ENCODE data around the gene MYZAP. TPM values are rescaled to one million over a fixed set of nuclear protein-coding genes. Genes with fewer than 3 reads are reported as not detected.

Gene MYZAP
- total RNA-seq, 1 experiment from 2014 or later = 5.9 TPM

DNA sequence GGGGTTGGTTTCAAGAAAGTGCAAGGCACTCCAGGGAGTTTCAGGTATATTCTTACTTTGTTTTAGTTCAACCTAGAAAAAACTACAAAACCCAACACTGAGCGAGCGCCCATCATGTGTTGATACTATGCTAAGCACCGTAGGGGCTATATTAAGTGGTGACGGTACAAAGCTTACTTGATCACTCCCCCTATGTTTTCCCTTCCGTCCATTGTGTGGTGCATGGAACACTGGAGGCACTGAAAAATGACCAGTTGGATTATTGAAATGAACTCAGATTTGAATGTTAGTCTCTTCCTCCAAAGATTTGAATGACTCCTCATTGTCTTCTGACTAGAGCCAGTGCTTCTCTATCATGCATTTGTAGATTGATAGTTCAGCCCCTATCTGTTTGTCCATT, 6.6 kb downstream of the MYZAP start:
- no peaks in the 10 kb centered on the region for H3K9me3 ChIP-seq (ENCODE audit: insufficient read depth, low read depth)
- ChIA-PET CTCF (no interaction called here), POLR2A (ENCODE audit: unreplicated experiment) (no interaction called here)
- H3K4me3 ChIP-seq = no peak overlapping the region
- no peak overlapping the region for H3K27ac ChIP-seq
- no peak for DNase-seq
- H3K4me2 ChIP-seq = no peak overlapping the region
- no peaks in the 10 kb centered on the region; the same call in 1 of the 2 replicates for H3K36me3 ChIP-seq (ENCODE audit: low read depth)
- no peak for TF ChIP-seq EZH2 (IDR thresholded peaks at IDR 0.05; ENCODE audit: low read depth)
- TF ChIP-seq, protein P1, sequence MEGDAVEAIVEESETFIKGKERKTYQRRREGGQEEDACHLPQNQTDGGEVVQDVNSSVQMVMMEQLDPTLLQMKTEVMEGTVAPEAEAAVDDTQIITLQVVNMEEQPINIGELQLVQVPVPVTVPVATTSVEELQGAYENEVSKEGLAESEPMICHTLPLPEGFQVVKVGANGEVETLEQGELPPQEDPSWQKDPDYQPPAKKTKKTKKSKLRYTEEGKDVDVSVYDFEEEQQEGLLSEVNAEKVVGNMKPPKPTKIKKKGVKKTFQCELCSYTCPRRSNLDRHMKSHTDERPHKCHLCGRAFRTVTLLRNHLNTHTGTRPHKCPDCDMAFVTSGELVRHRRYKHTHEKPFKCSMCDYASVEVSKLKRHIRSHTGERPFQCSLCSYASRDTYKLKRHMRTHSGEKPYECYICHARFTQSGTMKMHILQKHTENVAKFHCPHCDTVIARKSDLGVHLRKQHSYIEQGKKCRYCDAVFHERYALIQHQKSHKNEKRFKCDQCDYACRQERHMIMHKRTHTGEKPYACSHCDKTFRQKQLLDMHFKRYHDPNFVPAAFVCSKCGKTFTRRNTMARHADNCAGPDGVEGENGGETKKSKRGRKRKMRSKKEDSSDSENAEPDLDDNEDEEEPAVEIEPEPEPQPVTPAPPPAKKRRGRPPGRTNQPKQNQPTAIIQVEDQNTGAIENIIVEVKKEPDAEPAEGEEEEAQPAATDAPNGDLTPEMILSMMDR (conservative IDR thresholded peaks at IDR 0.05) = no peak
- peaks cover 43% of the 10 kb centered on the region for H3K4me1 ChIP-seq (replicated peaks; ENCODE audit: insufficient read depth)
- H2AFZ ChIP-seq = no peak overlapping the region
- peaks cover 61% of the 10 kb centered on the region for H3K79me2 ChIP-seq (ENCODE audit: low read depth)
- H4K20me1 ChIP-seq (ENCODE audit: insufficient read depth) = no peaks in the 10 kb centered on the region
- BruUV-seq (replicated peaks) = no TSS peak
- no peaks in the 10 kb centered on the region for H3K9me2 ChIP-seq (ENCODE audit: insufficient read depth)
- H3K27me3 ChIP-seq (ENCODE audit: insufficient read depth, low read depth) = no peaks in the 10 kb centered on the region
- no peaks in the 10 kb centered on the region; the same call in 1 of the 2 replicates for H3F3A ChIP-seq (ENCODE audit: insufficient read depth, low read depth)
- intact Hi-C loops (cut with micrococcal nuclease; ENCODE audit: unreplicated experiment) = no loop called here

DNA sequence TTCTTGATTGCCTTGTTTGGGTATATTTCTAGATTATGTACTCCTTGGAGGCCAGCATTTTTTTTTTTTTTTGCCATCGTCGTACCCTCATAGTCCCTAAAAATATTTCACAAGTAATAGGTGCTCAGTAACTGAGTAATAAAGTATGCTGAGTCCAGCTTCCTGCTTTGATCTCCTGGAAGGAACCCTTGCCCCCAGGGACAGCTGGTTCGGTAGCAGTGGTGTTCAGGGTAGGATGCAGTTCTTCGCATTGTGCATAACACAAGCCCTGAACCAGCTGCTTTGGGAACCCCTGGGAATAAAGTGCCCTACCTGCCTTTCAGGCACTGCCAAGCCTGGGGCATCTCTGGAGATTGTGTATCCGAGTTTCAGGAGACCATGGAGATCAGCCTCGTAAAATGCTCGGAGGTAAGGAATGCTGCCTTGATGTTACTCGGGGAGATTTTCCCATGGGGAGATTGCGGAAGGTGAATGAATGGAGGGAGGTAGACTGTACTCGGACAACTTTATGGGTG, 7.6 kb downstream of the MYZAP start:
- Histone ChIP-seq H3K36me3 (ENCODE audit: low read depth) (no peaks in the 10 kb centered on the region), H3K79me2 (ENCODE audit: low read depth) (peaks cover 51% of the 10 kb centered on the region), H2AFZ (no peak overlapping the region), H3K9me3 (ENCODE audit: insufficient read depth, low read depth) (no peaks in the 10 kb centered on the region), H4K20me1 (ENCODE audit: insufficient read depth) (no peaks in the 10 kb centered on the region), H3K4me3 (no peak overlapping the region), H3K9me2 (ENCODE audit: insufficient read depth) (no peaks in the 10 kb centered on the region), H3K27me3 (ENCODE audit: insufficient read depth, low read depth) (no peaks in the 10 kb centered on the region), H3K27ac (no peak overlapping the region), H3K4me1 (replicated peaks; ENCODE audit: insufficient read depth) (peaks cover 37% of the 10 kb centered on the region), H3F3A (ENCODE audit: insufficient read depth, low read depth) (no peaks in the 10 kb centered on the region; the same call in 1 of the 2 replicates), H3K4me2 (no peak overlapping the region)
- TF ChIP-seq, protein P1 (conservative IDR thresholded peaks at IDR 0.05) = no peak
- no peak for TF ChIP-seq EZH2 (IDR thresholded peaks at IDR 0.05; ENCODE audit: low read depth)
- DNase-seq = no peak
- BruUV-seq (replicated peaks) = no TSS peak
- CTCF ChIA-PET = no interaction called here
- intact Hi-C loops (cut with micrococcal nuclease; ENCODE audit: unreplicated experiment) = no loop called here
- POLR2A ChIA-PET (ENCODE audit: unreplicated experiment) = interaction anchor here (0.6 kb wide), 1 partner anchor 9 kb away, joined by 8 read pairs; no protein-coding TSS in a partner anchor

DNA sequence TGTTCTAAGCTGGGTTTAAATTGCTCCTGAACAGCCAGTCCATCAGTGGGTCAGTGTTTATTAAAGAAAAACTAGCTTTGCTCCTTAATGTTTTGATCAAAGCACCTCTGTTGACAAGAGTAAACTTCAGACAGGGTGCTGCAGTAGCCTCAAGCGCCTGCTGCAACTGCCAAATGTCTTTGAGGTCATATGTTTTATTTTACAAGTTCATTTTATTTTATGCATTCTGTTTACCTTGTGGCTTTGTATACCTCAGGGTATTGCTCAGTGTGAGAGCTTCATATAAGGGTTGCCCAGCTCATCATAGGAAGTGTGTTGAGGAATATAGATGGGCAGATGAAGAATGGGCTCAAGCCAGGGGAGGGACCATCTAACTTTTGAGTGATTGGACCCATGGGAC, 8.5 kb downstream of the MYZAP start:
- POLR2A ChIA-PET (ENCODE audit: unreplicated experiment) = no interaction called here
- no peaks in the 10 kb centered on the region; the same call in 1 of the 2 replicates for H3F3A ChIP-seq (ENCODE audit: insufficient read depth, low read depth)
- no peak overlapping the region for H3K4me2 ChIP-seq
- no peaks in the 10 kb centered on the region for H3K9me3 ChIP-seq (ENCODE audit: insufficient read depth, low read depth)
- DNase-seq = no peak
- peaks cover 28% of the 10 kb centered on the region for H3K4me1 ChIP-seq (replicated peaks; ENCODE audit: insufficient read depth)
- intact Hi-C loops (cut with micrococcal nuclease; ENCODE audit: unreplicated experiment) = no loop called here
- no peak overlapping the region for H2AFZ ChIP-seq
- CTCF ChIA-PET = no interaction called here
- peaks cover 46% of the 10 kb centered on the region for H3K79me2 ChIP-seq (ENCODE audit: low read depth)
- H3K27me3 ChIP-seq (ENCODE audit: insufficient read depth, low read depth) = no peaks in the 10 kb centered on the region
- no peaks in the 10 kb centered on the region for H4K20me1 ChIP-seq (ENCODE audit: insufficient read depth)
- no peaks in the 10 kb centered on the region for H3K9me2 ChIP-seq (ENCODE audit: insufficient read depth)
- no TSS peak for BruUV-seq (replicated peaks)
- no peaks in the 10 kb centered on the region for H3K36me3 ChIP-seq (ENCODE audit: low read depth)
- H3K4me3 ChIP-seq = no peak overlapping the region
- TF ChIP-seq, protein P1 (conservative IDR thresholded peaks at IDR 0.05) = no peak
- TF ChIP-seq EZH2 (IDR thresholded peaks at IDR 0.05; ENCODE audit: low read depth) = no peak
- no peak overlapping the region for H3K27ac ChIP-seq

Measured in PC-9 (cell line).